C1 segment of cervical spinal cord (tissue), 14 donors: Measurements from ENCODE around the gene LSM11.
"Not testable (repeated sequence)": the region's sequence is repeated elsewhere in the genome, so short reads cannot be mapped to it uniquely, and the experiment has no call there.

Source experiments
- DNase-seq, 14 donors: peaks; one replicate each; lab custom pipeline; 2025; lab: John Stamatoyannopoulos, UW

The LSM11 gene

DNA sequence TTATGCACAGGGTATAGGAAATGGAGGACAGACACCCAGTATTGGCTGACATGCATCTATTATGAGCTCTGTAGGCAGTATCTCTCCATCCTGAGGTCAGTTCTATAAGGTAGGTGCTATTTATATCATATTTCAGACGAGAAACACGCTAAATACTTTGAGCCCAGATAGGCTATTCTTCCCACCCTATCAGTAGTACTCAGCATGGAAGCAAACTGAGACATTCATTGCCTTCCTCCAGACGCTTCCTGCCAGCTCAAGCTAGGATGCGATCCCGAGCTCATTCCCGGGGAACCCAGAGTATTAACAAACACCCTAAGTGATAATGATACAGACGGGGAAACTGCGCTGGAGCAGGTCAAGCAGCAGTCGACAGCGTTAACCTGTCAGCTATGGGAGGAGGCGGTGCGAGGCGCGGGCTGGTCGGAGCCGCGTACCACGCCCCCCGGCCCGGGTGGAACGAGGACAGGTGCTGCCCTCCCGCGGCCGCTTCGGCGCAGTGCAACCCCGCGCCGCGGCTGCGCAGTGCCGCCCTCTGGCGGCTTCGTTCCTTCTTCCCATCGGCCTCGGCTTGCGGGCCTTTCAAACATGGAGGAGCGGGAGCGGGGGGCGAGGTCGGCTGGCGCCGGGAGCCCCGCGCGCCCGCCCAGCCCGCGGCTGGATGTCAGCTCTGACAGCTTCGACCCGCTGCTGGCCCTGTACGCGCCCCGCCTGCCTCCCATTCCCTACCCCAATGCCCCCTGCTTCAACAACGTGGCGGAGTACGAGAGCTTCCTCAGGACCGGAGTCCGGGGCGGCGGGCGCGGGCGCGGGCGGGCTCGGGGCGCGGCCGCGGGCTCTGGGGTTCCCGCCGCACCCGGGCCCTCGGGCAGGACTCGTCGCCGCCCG lies at the start of gene LSM11:
Gene LSM11 (plus strand): TSS at position 550 of the 888 bp plus-strand sequence. CDS start 39 bp downstream, at position 589.
- DNase-seq, result peak; percentile 36 to 92 (median 78)

DNA sequence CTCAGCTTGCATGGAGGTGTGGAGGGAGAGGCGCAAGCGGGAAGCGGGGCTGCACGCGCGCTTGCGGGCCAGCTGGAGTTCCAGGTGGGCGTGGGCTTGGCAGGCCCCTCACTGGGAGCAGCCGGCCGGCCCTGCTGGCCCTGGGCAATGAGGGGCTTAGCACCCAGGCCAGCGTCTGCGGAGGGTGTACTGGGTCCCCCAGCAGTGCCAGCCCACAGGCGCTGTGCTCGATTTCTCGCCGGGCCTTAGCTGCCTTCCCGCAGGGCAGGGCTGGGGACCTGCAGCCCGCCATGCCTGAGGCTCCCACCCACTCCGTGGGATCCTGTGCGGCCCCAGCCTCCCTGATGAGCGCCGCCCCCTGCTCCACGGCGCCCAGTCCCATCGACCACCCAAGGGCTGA lies 49.7 kb upstream of the LSM11 start:
- DNase-seq, result not testable (repeated sequence)

DNA sequence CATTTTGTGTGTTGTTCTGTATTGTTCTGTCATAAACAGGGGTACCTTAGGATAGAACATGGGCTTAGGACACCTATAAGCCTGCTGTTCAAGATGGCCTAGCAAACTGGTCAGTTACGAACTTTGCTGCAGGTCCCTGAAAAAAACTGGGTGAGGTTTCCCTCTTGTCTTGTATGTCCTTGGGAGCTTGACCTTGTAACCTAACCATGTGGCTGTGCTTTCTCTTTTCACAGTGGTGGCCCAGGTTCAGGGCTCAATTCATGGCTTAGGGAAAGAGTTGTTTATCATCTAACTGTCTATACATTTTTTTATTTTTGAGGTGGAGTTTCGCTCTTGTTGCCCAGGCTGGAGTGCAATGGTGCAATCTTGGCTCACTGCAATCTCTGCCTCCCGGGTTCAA lies 47.4 kb upstream of the LSM11 start:
- DNase-seq, result not testable (repeated sequence)

DNA sequence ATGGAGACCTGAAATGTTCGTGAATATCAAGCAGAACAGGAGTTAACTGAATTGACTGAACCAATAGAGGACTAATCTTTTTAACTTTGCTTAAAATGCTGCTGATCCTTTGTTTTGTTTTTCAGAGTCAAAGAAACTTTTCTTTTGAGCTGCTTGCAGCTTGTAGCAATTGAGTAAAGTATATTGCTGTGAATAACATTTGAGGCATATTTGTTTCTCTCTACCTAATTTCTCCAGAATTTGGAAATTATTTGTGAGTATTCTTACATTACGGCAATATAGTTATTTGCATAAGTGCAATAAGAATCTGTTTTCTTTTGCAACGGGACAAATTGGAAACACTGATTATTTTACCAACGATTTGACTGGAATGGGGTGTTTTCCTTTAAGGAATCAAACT lies 44.8 kb upstream of the LSM11 start:
- not testable (repeated sequence) for DNase-seq

DNA sequence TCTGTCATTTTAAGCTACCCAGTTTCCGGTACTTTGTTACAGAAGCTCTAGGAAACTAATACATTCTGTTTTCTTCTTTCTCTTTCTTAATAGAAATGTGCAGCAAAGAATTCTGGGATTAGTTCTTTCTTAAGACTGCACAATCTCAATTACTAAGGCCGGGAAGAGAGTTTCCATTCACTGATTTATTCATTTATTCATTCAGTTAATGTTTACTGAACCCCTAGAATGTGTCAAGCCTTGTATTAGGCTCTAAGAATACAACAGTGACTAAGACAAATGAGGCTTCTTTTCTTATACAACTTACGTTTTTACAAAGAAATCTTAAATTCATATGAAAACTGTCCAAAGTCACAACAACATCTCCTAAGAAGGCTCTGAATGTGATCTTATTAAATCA lies 39.8 kb upstream of the LSM11 start:
- DNase-seq, result no peak

DNA sequence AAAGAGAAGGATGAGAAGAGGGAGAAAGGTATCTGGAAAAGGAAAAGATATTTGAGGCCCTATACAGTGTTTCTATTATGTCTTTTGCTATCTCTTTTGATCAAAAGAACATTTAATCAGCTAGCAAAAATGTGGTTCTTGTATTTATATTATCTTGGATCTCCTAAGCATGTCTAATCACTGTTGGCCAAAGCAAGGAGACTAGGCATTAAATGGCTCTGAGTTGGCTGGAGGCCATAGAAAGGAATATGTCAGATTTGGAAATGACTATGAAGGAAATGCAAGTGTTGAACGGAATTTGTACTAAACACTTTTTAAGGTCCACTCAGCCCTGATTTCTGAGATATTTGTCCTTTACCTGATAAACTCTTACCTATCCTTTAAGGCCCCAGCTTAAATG lies 34.6 kb upstream of the LSM11 start:
- no peak for DNase-seq

DNA sequence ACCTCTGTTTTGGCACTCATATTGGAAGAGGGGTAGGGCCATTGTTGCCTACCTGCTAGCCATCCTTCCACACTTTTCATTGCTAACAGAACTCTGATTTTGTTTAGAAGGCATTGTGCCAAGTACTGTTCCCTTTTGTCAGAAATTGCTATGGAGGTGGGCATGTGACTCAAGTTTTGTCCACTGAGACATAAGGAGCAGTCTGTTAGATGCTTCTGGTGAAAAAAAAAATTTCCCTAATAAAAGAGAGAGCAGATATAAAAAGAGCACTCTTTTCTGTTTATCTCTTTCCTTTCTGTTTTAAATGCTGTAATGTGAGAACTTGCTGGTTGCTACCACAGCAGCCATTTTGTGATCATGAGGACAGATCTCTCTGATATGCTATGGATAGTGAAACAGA lies 34.2 kb upstream of the LSM11 start:
- no peak for DNase-seq

DNA sequence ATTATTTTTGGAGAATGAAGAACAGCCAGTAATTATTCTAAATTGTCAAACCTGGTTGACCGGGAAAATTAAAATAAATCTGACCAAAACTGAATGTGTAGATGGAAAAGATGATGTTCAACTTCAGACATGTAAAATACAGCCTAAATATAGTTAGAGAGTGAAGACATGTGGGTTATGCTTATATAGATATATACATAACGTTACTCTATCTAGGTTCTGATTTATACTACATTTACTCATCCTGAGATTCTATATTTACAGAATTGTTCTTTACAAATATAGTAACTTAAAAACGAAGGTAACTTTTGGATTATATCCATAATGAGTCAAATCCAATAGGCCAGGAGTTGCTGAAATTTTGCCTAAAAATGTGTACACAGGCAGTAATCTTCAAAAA lies 33.1 kb upstream of the LSM11 start:
- no peak for DNase-seq

DNA sequence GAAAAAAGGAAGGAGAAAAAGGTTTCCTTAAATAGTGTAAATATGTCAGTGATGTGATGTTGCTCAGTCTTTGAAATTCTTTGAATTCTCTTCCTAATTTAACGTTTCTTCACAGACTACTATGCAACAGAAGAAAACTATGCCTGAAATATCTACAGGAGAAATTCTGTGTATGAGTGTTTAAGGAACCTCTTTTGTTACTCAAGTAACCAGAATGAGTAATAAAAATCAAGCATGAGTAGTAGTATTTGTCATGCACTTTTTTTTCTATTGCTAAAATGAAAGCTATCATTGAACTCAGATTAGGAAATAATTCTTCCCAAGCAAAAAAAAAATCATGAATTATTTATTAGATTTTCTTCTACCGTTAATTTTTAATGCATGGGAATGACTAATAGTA lies 32.6 kb upstream of the LSM11 start:
- DNase-seq, result no peak

DNA sequence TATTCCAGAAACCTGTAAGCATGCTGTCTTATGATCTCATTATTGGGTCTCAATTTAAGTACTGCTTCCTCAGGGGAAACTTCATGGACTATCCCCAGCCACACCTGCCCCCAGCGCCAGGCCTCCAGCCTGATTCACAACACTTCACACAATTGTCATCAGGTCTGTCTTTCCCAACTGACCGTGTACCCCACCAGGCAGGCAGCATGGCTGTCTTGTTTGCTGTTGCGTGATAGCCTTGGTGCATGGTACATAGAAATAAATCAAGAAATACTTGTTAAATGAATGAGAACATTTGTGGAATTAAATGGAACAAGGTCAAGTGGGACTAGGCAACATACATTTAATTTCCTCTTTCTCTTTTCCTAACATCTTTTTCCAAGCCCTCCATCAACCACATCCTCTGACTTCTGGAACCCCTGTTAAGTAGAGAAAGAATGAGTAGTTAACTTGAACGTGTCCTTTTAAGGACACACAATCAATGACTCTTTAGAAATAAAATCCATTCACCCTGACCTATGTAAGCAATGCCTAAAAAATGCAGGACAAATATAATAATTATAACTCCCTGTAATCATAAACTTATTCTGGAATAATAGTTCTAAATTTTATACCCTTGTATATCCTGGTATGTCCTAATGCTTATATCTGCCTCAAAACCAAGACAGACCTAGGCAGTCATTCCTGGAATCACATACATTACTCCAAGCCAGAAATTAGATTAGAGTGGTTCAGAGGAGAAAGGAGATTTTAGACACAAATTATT lies 29.5 kb upstream of the LSM11 start:
- no peak for DNase-seq

DNA sequence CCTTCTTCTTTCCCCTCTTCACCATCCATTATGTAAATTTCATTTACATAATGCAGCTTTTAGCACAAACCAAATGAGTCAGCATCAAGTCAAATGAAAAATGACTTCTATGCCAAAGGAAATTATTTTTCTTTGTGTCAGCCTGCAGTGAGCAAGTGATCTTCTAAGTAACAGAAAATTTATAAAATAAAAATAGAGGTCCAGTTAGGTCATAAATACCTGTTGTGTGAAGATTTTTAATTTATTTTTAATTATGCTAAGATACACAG lies 29.0 kb upstream of the LSM11 start:
- DNase-seq, result no peak

DNA sequence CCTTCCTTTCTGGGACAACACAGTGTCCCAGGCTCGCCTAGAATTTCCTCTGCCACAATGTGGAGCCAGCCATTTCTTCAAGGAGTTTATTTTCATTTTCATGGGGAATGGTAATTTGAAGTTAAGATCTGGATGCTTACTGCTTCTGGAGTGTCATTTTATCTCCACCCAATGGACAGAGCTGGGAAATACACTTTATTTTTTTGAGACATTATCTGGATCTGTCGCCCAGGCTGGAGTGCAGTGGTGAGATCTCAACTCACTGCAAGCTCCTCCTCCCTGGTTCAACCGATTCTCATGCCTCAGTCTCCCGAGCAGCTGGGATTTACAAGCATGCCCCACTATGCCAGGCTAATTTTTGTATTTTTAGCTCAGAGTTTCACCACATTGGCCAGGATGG lies 25.0 kb upstream of the LSM11 start:
- peak in 7 of 14 donors; percentile 2 to 26 (median 7) for DNase-seq

DNA sequence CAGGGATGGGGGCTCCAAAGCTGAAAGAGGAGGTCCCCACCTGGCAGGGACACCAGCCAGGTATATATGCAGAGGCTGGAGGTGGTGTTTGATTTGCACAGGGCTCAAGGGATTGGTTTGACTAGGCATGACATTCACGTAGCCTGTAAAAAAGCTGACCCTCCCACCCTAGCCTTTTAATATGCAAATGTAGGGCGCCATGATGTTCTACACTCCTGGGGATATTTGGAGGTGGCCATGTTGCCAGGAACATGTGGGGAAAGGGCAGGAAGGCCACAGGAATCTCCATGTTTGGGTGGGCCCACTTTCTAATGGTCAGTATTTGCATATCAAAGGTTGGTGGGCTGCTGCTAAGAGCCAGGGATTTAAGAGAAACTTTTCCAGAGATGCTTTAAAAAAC lies 24.3 kb upstream of the LSM11 start:
- no peak for DNase-seq

DNA sequence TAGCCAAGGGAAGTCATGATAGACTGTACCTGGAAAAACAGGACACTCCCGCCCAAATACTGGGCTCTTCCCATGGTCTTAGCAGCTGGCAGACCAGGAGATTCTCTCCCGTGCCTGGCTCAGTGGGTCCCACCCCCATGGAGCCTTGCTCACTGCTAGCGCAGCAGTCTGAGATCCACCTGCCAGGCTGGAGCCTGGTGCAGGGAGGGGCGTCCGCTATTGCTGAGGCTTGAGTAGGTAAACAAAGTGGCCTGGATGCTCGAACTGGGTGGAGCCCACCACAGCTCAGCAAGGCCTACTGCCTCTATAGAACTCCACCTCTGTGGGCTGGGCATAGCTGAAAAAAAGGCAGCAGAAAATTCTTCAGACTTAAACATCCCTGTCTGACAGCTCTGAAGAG lies 22.4 kb upstream of the LSM11 start:
- no peak for DNase-seq

DNA sequence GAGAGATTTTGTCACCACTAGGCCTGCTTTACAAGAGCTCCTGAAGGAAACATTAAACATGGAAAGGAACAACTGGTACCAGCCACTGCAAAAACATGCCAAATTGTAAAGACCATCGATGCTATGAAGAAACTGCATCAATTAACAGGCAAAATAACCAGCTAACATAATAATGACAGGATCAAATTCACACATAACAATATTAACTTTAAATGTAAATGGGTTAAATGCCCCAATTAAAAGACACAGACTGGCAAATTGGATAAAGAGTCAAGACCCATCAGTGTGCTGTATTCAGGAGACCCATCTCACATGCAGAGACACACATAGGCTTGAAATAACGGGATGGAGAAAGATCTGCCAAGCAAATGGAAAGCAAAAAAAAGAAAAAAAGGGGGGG lies 20.6 kb upstream of the LSM11 start:
- not testable (repeated sequence) for DNase-seq

DNA sequence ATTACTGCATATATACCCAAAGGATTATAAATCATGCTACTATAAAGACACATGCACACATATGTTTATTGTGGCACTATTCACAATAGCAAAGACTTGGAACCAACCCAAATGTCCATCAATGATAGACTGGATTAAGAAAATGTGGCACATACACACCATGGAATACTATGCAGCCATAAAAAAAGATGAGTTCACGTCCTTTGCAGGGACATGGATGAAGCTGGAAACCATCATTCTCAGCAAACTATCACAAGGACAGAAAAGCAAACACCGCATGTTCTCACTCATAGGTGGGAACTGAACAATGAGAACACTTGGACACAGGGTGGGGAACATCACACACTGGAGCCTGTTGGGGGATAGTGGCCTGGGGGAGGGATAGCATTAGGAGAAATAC lies 16.9 kb upstream of the LSM11 start:
- not testable (repeated sequence) for DNase-seq

DNA sequence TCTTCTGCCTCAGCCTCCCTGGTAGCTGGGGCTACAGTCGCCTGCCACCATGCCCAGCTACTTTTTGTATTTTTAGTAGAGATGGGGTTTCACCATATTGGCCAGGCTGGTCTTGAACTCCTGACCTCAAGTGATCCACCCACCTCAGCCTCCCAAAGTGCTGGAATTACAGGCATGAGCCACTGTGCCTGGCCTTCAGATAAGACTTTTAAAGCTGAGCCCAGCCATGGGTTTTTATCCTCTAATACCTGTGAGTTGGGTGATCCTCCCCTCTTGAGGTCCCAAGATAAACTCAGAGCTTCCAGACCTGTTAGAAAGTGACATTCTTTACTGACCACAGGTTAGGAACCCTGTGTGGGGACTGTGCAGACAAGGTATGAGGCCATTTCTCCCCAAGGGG lies 15.7 kb upstream of the LSM11 start:
- DNase-seq, result not testable (repeated sequence)

DNA sequence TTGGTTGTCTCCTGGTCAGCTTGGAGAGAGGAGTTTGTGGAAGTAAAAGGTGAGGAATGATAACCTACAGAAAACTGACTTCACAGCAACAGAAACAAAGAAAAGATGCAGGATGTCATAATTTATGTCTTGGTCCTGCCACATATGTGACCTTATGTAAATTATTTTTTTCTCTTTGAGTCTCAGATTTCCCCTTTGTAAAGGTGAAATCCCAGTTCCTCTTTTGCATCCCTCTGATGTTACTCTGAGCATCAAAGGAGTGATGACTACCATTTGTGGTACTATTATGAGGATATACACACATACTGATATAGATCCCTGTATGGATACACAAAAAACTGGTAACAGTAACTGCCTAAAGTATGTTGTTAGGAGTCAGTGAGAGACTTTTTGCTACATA lies 13.7 kb upstream of the LSM11 start:
- no peak for DNase-seq

DNA sequence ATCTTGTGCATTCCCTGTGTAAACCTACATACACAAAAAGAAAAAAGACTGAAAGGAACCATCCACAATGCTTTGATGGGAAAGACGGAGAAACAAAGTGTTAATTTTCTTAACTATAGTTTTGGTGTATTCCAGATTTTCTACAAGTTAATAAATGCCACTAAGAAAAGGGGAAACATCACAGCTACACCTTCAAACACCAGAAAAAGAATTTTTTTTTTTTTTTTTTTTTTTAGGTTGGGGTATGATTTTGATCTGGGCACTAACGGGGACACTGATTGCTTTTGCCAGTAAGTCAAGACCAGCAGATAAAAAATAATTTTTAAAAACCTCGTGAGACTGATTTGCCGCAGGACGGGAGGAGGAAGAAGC lies 12.6 kb upstream of the LSM11 start:
- DNase-seq, result no peak

DNA sequence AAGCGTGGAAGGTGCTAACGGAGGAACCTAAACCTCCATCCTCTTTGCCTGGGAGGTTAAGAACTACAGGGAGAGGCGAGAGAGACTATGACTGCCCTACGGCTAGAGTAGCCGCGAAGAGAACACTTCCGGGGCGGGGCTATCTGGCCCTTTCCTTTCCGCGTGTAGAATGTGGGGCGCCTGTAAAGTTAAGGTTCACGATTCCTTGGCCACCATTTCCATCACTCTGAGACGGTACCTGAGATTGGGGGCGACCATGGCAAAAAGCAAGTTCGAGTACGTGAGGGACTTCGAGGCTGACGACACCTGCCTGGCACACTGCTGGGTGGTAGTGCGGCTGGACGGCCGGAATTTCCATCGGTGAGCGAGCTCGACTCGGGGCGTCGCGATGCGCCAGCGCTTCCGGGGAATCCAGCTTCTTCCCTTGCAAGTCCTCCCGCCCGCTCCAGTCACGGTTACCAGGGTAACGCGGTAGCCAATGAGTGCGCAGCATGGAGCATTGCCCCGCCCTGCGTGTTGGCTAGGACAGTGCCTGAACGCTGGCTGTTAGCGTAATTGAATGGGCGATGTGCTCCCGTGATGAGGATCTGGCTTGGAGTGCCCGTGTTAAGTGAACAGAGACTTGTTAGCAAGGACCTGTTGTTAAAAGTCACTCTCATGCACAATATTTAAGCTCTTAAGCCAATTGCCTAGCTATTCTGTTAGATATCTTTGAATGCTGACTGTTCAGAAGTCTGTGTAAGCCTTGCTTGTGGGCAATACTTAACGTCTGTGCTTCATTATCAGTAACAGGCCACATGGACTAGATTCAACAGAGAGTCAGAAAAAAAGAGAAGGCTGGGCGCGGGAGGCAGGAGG lies 12.0 kb upstream of the LSM11 start, which contains the start of gene THG1L:
Gene THG1L (plus strand): TSS at position 149 of the 858 bp plus-strand sequence. CDS start 21 bp downstream, at position 170.
- peak; percentile 82 to 99 (median 97) for DNase-seq

DNA sequence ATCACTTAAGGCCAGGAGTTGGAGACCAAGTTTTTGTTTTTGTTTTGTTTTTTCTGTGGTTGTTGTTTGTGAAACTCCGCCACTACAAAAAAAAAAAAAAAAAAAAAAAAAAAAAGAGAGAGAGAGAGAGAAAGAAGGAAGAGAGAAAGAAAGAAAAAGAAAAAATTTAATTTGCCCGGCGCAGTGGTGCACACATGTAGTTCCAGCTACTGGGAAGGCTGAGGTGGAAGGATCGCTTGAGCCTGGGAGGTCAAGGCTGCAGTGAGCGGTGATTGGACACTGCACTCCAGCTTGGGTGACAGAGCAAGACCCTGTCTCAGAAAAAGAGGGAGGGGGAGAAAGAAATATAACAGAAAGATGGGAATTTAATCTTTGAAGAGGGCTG lies 11.4 kb upstream of the LSM11 start:
- DNase-seq, result no peak
